RWPE2 (cell line): ENCODE results near the gene STK32A.

ENCODE experiments used
- ATAC-seq: fragments of 200-7000 bp; cut with Tn5 transposase; 3 replicates; pipeline ENCODE4 v1.9.1; 2021; ENCODE audit warnings: low read depth
- DNase-seq: peaks from one replicate; pipeline ENCODE4 v3.0.0-alpha.2; 2020; ENCODE audit warnings: low spot score
- H3K27ac ChIP-seq: fragments of 450-650 bp; 2 replicates; pipeline ENCODE4 v1.5.1; 2017; ENCODE audit warnings: mild to moderate bottlenecking; ENCODE audit not compliant: poor library complexity, severe bottlenecking
- H3K27me3 ChIP-seq: fragments of 250-450 bp; sonication (Bioruptor Pico); 2 replicates; pipeline ENCODE4 v1.5.1; 2021; ENCODE audit warnings: mild to moderate bottlenecking, moderate library complexity; ENCODE audit not compliant: insufficient read depth, poor library complexity, severe bottlenecking
- H3K36me3 ChIP-seq: fragments of 250-450 bp; sonication (Bioruptor Pico); 2 replicates; pipeline ENCODE4 v1.5.1; 2020; ENCODE audit warnings: low read depth, mild to moderate bottlenecking, moderate library complexity
- H3K4me1 ChIP-seq: fragments of 250-450 bp; sonication (Bioruptor Pico); 2 replicates; pipeline ENCODE4 v1.5.1; 2021; ENCODE audit warnings: mild to moderate bottlenecking, moderate library complexity; ENCODE audit not compliant: insufficient read depth, poor library complexity, severe bottlenecking
- H3K4me3 ChIP-seq: fragments of 250-450 bp; sonication (Bioruptor Pico); 2 replicates; pipeline ENCODE4 v1.5.1; 2021; ENCODE audit warnings: mild to moderate bottlenecking, moderate library complexity; ENCODE audit not compliant: severe bottlenecking
- H3K9me3 ChIP-seq: fragments of 250-450 bp; sonication (Bioruptor Pico); 2 replicates; pipeline ENCODE4 v1.5.1; 2021; ENCODE audit warnings: mild to moderate bottlenecking, moderate library complexity; ENCODE audit not compliant: severe bottlenecking
- TF ChIP-seq, protein P1 (sequence below): fragments of 450-650 bp; IDR thresholded peaks from one replicate; pipeline ENCODE4 v1.5.1; 2017; ENCODE audit warnings: mild to moderate bottlenecking, moderate library complexity; ENCODE audit not compliant: poor library complexity, severe bottlenecking

STK32A gene

DNA sequence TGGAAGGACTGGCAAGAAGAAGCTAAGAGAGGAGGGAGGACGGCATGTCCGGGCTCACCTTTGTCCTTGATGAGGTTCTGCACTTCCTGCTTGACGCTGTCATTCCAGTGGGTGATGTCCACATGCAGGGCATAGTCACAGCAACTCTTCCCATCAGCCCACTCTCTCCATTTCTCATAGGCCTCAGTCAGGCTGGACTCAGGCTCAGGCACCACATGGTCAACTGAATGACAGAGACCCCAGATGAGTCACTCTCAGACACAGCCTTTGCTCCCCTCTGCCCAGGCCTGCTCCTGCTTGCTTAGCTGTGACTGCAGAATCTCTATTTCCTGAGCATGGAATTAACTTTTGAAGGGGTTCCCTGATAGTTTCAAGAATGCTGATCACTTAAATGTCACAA, 180.8 kb downstream of the STK32A start:
- DNase-seq (no peak), ATAC-seq (0 out of 3 replicates have a peak, but pooled peaks have one; percentile 23)
- Histone ChIP-seq H3K4me3 (no peak overlapping the region), H3K9me3 (no peaks in the 10 kb centered on the region), H3K27ac (no peak overlapping the region), H3K27me3 (no peaks in the 10 kb centered on the region), H3K36me3 (no peaks in the 10 kb centered on the region), H3K4me1 (no peaks in the 10 kb centered on the region)
- TF ChIP-seq, protein P1, sequence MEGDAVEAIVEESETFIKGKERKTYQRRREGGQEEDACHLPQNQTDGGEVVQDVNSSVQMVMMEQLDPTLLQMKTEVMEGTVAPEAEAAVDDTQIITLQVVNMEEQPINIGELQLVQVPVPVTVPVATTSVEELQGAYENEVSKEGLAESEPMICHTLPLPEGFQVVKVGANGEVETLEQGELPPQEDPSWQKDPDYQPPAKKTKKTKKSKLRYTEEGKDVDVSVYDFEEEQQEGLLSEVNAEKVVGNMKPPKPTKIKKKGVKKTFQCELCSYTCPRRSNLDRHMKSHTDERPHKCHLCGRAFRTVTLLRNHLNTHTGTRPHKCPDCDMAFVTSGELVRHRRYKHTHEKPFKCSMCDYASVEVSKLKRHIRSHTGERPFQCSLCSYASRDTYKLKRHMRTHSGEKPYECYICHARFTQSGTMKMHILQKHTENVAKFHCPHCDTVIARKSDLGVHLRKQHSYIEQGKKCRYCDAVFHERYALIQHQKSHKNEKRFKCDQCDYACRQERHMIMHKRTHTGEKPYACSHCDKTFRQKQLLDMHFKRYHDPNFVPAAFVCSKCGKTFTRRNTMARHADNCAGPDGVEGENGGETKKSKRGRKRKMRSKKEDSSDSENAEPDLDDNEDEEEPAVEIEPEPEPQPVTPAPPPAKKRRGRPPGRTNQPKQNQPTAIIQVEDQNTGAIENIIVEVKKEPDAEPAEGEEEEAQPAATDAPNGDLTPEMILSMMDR = no peak

DNA sequence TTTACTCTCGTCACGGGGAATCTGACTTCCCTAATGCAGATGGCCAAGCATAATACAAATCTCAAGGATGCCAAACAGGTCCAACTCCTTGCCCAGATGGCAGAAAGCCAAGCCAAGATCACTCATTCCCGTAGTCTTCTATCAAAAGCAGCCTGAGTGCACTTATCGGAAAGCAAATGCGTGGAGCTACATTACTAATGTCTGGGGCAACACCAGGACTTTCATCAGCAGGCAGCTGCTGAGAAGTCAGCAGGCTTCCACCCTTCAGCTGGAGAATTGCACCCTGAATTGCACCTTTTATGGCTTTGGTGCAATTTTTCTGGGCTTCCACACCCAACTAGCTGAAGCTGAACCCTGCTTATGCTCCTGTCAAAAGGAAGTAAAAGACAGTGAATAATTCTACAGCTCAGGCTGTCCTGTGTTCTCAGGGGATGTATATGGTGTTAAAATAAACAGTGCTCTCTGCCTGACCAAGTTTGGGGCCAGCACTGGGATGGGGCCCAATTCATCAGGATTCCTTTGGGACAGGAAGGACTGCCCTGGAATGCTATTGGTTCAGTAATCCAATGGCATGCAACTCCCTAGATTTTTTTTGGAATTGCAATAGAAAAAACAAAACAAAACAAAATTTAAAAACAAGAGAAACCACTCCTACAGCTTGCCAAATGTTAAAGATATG, 182.4 kb downstream of the STK32A start:
- Histone ChIP-seq H3K36me3 (no peaks in the 10 kb centered on the region), H3K9me3 (no peaks in the 10 kb centered on the region), H3K27me3 (no peaks in the 10 kb centered on the region), H3K4me3 (no peak overlapping the region), H3K4me1 (no peaks in the 10 kb centered on the region), H3K27ac (no peak overlapping the region)
- DNase-seq (no peak), ATAC-seq (no peak)
- TF ChIP-seq, protein P1 = no peak

DNA sequence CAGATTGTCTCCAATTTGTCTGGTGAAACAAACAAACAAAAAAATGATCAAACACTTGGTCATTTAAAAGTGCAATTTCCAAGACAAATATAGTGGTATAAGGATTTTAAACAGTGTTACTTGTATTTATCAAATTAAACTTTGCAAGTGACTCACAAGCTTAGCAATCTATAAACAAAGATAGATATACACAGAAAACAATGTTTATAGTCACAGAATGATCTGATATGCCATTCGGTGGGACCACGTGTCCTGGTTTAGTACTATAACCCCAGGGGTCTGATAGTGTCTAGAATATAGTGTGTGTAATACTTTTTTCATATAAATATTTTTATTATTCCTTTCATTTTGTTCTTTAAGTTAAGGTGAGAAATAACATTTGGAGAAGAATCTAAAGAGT, 183.8 kb downstream of the STK32A start:
- TF ChIP-seq, protein P1 = no peak
- no peak overlapping the region for H3K4me3 ChIP-seq
- H3K27me3 ChIP-seq = no peaks in the 10 kb centered on the region
- no peak overlapping the region for H3K27ac ChIP-seq
- no peak for ATAC-seq
- H3K9me3 ChIP-seq = no peaks in the 10 kb centered on the region
- no peak for DNase-seq
- no peaks in the 10 kb centered on the region for H3K4me1 ChIP-seq
- no peaks in the 10 kb centered on the region for H3K36me3 ChIP-seq

DNA sequence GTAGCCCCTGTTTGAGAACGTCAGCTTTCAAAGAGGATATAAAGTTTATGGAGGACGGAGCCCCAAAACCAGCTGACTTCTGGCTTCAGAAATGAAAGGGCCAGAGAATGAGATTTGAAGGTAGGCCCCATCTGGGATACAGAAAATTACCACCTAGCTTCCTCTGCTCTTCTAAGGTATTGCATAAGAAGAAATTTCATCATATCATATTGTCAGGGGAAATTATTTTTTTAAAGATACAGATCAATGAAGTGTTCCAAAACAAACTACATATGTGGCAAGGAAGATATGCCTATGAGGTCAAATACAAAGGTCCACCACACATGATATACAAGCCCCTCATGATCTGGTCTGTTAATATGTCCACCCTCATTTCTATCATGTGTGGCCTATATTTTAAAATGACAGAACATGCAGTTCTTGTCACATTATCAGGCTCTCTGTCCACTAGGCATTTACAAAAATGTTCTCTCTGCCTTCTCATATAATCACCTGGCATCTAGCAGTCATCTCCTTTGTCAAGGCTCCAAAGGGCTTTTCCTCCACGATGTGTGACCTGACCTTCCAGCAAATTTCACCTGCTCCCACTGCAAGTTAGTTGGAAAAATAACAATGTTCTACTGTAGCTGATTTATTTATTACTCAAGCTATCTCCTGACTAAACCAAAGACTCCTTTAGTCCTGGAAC, 192.0 kb downstream of the STK32A start:
- H3K36me3 ChIP-seq = no peaks in the 10 kb centered on the region
- DNase-seq = no peak

More for the DNA sequence above, 192.0 kb downstream of the STK32A start:
- Histone ChIP-seq H3K27ac (no peak overlapping the region), H3K27me3 (no peaks in the 10 kb centered on the region), H3K4me1 (no peaks in the 10 kb centered on the region), H3K4me3 (no peak overlapping the region), H3K9me3 (no peaks in the 10 kb centered on the region)
- no peak for ATAC-seq
- TF ChIP-seq, protein P1 = no peak
